SK-N-SH treated with all-trans-retinoic acid at 6 μM for 48 hours (cell line): ENCODE data around the gene RSKR.

Experiments
- ATAC-seq: fragments of 200-7000 bp; cut with Tn5 transposase; 3 replicates; pipeline ENCODE4 v1.9.1; 2020; ENCODE audit warnings: mild to moderate bottlenecking, moderate library complexity
- ARNTL ChIP-seq: fragments of 450-650 bp; formaldehyde crosslinking; IDR thresholded peaks from 2 replicates; pipeline ENCODE4 v1.5.0; 2020; ENCODE audit warnings: low read depth, mild to moderate bottlenecking, moderate library complexity, borderline replicate concordance
- BACH2 ChIP-seq: fragments of 250-450 bp; sonication (Bioruptor Pico); IDR thresholded peaks from 2 replicates; pipeline ENCODE4 v1.9.0; 2021; ENCODE audit warnings: mild to moderate bottlenecking, borderline replicate concordance
- CSDC2 ChIP-seq: fragments of 250-450 bp; sonication (Bioruptor Pico); IDR thresholded peaks from 2 replicates; pipeline ENCODE4 v1.5.0; 2020; ENCODE audit warnings: mild to moderate bottlenecking, moderate library complexity
- ESRRG ChIP-seq: fragments of 250-450 bp; sonication (Bioruptor Pico); IDR thresholded peaks from 2 replicates; pipeline ENCODE4 v1.6.1; 2021; ENCODE audit warnings: mild to moderate bottlenecking
- GLIS3 ChIP-seq: fragments of 250-450 bp; sonication (Bioruptor Pico); IDR thresholded peaks from 2 replicates; pipeline ENCODE4 v1.5.0; 2020; ENCODE audit warnings: mild to moderate bottlenecking, moderate library complexity
- OSR1 ChIP-seq: fragments of 250-450 bp; sonication (Bioruptor Pico); IDR thresholded peaks from 2 replicates; pipeline ENCODE4 v1.8.0; 2022; ENCODE audit warnings: moderate library complexity, mild to moderate bottlenecking, inconsistent platforms
- PPARA ChIP-seq: fragments of 250-450 bp; sonication (Bioruptor Pico); IDR thresholded peaks from 2 replicates; pipeline ENCODE4 v1.5.0; 2020; ENCODE audit warnings: mild to moderate bottlenecking, borderline replicate concordance
- RARB ChIP-seq: fragments of 250-450 bp; sonication (Bioruptor Pico); IDR thresholded peaks from 2 replicates; pipeline ENCODE4 v1.8.0; 2021; ENCODE audit warnings: mild to moderate bottlenecking, moderate library complexity
- SNAI2 ChIP-seq: fragments of 250-450 bp; sonication (Bioruptor Pico); IDR thresholded peaks from 2 replicates; pipeline ENCODE4 v1.5.0; 2020; ENCODE audit warnings: mild to moderate bottlenecking, moderate library complexity
- TCF4 ChIP-seq: fragments of 250-450 bp; sonication (Bioruptor Pico); IDR thresholded peaks from 2 replicates; pipeline ENCODE4 v1.8.0; 2021; ENCODE audit warnings: mild to moderate bottlenecking, moderate library complexity, borderline replicate concordance
- TOX ChIP-seq: fragments of 250-450 bp; sonication (Bioruptor Pico); IDR thresholded peaks from 2 replicates; pipeline ENCODE4 v1.8.0; 2021; ENCODE audit warnings: mild to moderate bottlenecking, moderate library complexity, borderline replicate concordance
- ZC3H10 ChIP-seq: fragments of 250-450 bp; sonication (Bioruptor Pico); IDR thresholded peaks from 2 replicates; pipeline ENCODE4 v1.5.1; 2021; ENCODE audit warnings: mild to moderate bottlenecking, moderate library complexity
- ZFP3 ChIP-seq: fragments of 250-450 bp; sonication (Bioruptor Pico); IDR thresholded peaks from 2 replicates; pipeline ENCODE4 v1.5.0; 2020; ENCODE audit warnings: mild to moderate bottlenecking, moderate library complexity
- ZFP30 ChIP-seq: fragments of 450-650 bp; formaldehyde crosslinking; IDR thresholded peaks from 2 replicates; pipeline ENCODE4 v1.5.0; 2022; ENCODE audit warnings: mild to moderate bottlenecking, moderate library complexity
- ZNF565 ChIP-seq: fragments of 450-650 bp; formaldehyde crosslinking; conservative IDR thresholded peaks from 2 replicates; pipeline ENCODE4 v1.5.0; 2020; ENCODE audit warnings: low read depth, mild to moderate bottlenecking, moderate library complexity
- ZNF70 ChIP-seq: fragments of 450-650 bp; formaldehyde crosslinking; IDR thresholded peaks from 2 replicates; pipeline ENCODE4 v1.5.0; 2020; ENCODE audit warnings: mild to moderate bottlenecking, moderate library complexity
- ZNF8 ChIP-seq: fragments of 450-650 bp; formaldehyde crosslinking; IDR thresholded peaks from 2 replicates; pipeline ENCODE4 v1.5.0; 2020; ENCODE audit warnings: mild to moderate bottlenecking, moderate library complexity
- TF ChIP-seq, protein P1 (sequence below): fragments of 250-450 bp; sonication (Bioruptor Pico); IDR thresholded peaks from 2 replicates; pipeline ENCODE4 v1.5.0; 2020; ENCODE audit warnings: mild to moderate bottlenecking, moderate library complexity
- TF ChIP-seq, protein P2 (sequence below): fragments of 250-450 bp; sonication (Bioruptor Pico); IDR thresholded peaks from 2 replicates; pipeline ENCODE4 v1.8.0; 2021; ENCODE audit warnings: low read depth, mild to moderate bottlenecking, moderate library complexity, borderline replicate concordance

The RSKR gene

DNA sequence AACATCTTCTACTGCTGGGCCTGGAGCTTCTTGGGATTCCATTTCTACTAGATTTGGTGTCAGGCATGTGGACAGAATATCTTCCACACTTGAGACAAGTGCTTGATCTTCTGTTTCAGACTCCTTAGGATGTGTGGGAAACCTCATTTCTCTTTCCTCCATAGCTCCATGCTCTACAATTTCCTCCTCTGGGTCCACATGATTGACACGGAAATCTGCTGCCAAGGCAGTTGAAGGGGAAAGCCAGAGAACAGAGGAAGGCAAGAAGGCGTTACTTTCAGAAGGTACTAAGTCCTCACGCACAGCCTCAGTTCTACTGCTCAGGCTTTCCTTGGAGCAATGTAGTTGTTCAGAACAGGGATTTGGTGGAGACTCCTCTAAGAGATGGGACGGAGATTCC lies 21.7 kb downstream of the RSKR start:
- no peak for TF ChIP-seq GLIS3
- TF ChIP-seq ZNF565 (CRISPR knock-in tag): no peak
- TF ChIP-seq OSR1 (CRISPR knock-in tag): no peak
- TF ChIP-seq, protein P1, sequence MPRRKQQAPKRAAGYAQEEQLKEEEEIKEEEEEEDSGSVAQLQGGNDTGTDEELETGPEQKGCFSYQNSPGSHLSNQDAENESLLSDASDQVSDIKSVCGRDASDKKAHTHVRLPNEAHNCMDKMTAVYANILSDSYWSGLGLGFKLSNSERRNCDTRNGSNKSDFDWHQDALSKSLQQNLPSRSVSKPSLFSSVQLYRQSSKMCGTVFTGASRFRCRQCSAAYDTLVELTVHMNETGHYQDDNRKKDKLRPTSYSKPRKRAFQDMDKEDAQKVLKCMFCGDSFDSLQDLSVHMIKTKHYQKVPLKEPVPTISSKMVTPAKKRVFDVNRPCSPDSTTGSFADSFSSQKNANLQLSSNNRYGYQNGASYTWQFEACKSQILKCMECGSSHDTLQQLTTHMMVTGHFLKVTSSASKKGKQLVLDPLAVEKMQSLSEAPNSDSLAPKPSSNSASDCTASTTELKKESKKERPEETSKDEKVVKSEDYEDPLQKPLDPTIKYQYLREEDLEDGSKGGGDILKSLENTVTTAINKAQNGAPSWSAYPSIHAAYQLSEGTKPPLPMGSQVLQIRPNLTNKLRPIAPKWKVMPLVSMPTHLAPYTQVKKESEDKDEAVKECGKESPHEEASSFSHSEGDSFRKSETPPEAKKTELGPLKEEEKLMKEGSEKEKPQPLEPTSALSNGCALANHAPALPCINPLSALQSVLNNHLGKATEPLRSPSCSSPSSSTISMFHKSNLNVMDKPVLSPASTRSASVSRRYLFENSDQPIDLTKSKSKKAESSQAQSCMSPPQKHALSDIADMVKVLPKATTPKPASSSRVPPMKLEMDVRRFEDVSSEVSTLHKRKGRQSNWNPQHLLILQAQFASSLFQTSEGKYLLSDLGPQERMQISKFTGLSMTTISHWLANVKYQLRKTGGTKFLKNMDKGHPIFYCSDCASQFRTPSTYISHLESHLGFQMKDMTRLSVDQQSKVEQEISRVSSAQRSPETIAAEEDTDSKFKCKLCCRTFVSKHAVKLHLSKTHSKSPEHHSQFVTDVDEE (CRISPR knock-in tag): no peak
- TF ChIP-seq ZFP3 (CRISPR knock-in tag): no peak
- TF ChIP-seq RARB (CRISPR knock-in tag): no peak
- no peak for TF ChIP-seq ZC3H10 (CRISPR knock-in tag)
- no peak for TF ChIP-seq TCF4
- TF ChIP-seq ARNTL (CRISPR knock-in tag): no peak
- TF ChIP-seq ZNF70 (CRISPR knock-in tag): no peak
- no peak for TF ChIP-seq BACH2 (CRISPR knock-in tag)
- TF ChIP-seq CSDC2 (CRISPR knock-in tag): no peak
- TF ChIP-seq ZNF8 (CRISPR knock-in tag): no peak
- ATAC-seq: no peak

DNA sequence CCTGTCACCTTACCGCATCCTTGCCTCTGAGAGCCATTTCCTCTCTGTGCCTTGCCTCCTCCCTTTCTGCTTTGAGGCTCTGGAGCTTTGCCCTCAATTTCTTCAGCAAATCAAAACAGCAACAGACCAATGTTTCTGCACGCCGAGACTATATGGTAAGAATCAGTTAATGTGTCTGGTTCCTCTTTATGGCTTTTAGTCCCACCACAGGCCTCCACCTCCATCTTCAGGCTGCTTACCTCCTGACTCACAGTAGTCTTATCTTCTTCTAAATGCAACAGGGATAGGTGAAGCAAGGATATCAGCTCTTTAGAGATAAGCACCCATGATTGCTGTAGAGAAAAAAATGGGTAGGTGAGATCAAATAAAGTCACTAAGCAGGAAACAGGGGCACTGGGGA lies 28.1 kb downstream of the RSKR start:
- ATAC-seq: no peak

DNA sequence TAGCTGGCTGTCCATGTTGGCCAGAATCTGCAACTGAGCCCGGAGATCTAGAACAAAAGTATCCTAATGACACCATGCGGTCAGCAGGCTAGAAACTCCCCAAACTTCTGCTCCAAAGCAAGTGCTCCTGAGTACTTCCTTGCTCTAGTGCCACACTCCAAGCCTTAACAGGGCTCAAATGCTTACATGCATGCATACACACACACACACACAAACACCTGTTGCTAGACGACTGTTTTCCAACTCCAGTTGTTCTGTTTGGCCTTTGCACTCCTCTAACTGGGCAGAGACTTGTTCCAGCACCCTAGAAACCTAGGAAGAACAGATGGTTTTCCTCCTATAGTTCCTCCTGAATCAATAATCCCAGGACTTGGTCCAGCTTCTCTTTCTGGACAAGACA lies 29.6 kb downstream of the RSKR start:
- ATAC-seq: no peak
- TF ChIP-seq ZNF8 (CRISPR knock-in tag) (no peak), ZC3H10 (CRISPR knock-in tag) (no peak), BACH2 (CRISPR knock-in tag) (no peak), ZNF565 (CRISPR knock-in tag) (no peak), ZFP30 (no peak), ESRRG (CRISPR knock-in tag) (no peak), TOX (CRISPR knock-in tag) (no peak), PPARA (CRISPR knock-in tag) (no peak)
- TF ChIP-seq, protein P2, sequence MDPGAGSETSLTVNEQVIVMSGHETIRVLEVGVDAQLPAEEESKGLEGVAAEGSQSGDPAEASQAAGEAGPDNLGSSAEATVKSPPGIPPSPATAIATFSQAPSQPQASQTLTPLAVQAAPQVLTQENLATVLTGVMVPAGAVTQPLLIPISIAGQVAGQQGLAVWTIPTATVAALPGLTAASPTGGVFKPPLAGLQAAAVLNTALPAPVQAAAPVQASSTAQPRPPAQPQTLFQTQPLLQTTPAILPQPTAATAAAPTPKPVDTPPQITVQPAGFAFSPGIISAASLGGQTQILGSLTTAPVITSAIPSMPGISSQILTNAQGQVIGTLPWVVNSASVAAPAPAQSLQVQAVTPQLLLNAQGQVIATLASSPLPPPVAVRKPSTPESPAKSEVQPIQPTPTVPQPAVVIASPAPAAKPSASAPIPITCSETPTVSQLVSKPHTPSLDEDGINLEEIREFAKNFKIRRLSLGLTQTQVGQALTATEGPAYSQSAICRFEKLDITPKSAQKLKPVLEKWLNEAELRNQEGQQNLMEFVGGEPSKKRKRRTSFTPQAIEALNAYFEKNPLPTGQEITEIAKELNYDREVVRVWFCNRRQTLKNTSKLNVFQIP: no peak
- TF ChIP-seq, protein P1 (CRISPR knock-in tag): no peak

More for the DNA sequence above, 28.1 kb downstream of the RSKR start:
- TF ChIP-seq ZFP3 (CRISPR knock-in tag) (no peak), ARNTL (CRISPR knock-in tag) (no peak)

DNA sequence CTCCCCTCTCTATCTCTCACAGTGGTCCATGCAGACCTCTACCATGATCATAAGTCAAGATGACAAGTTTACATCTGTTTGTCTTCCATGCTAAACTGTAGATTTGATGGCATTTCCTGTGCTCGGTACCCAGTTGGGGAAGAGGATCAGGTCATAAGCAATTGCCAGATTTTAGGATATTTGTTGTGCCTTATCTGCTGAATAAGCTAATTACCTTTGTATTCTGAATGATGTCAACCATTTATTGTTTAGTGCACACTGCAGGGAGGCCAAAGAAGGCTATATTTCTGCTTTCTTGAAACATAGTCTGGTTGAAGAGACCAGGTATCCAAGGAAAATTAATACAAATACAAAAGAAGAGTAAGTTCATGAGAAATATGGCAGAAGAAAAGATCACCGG lies 31.5 kb downstream of the RSKR start:
- ATAC-seq: no peak
- TF ChIP-seq, protein P1 (CRISPR knock-in tag): no peak
- TF ChIP-seq CSDC2 (CRISPR knock-in tag): no peak
- TF ChIP-seq SNAI2 (CRISPR knock-in tag): no peak
- TF ChIP-seq TCF4: no peak
- TF ChIP-seq, protein P2: no peak
- TF ChIP-seq ESRRG (CRISPR knock-in tag): no peak
